ENCODE measurements around the gene DENND1A. TPM values are rescaled to one million over a fixed set of nuclear protein-coding genes. Genes with fewer than 3 reads are reported as not detected.

The DENND1A gene
- total RNA-seq, 1 donor from 2014 or later: 15.4 TPM

- ATAC-seq (no peak), DNase-seq (no peak)
- intact Hi-C loops (cut with DNase I): no loop called here
- no peaks in the 10 kb centered on the region for H3K36me3 ChIP-seq
- no peak for TF ChIP-seq CTCF (IDR thresholded peaks at IDR 0.05)
- no peaks in the 10 kb centered on the region for H3K4me1 ChIP-seq
- no peak overlapping the region for H3K4me3 ChIP-seq
- H3K27me3 ChIP-seq: no peaks in the 10 kb centered on the region
- no peaks in the 10 kb centered on the region for H3K9me3 ChIP-seq
- H3K27ac ChIP-seq: no peak overlapping the region
Observed at GRCh38 chr9:123522251-123522650, 407.7 kb downstream of the DENND1A start.

- ATAC-seq: no peak
- Histone ChIP-seq H3K4me3 (no peak overlapping the region), H3K36me3 (no peaks in the 10 kb centered on the region), H3K4me1 (no peaks in the 10 kb centered on the region), H3K9me3 (no peaks in the 10 kb centered on the region), H3K27ac (no peak overlapping the region), H3K27me3 (no peaks in the 10 kb centered on the region)
- DNase-seq: no peak
- intact Hi-C loops (cut with DNase I): no loop called here
- no peak for TF ChIP-seq CTCF (IDR thresholded peaks at IDR 0.05)
Observed at GRCh38 chr9:123518338-123518737, 411.6 kb downstream of the DENND1A start.

GRCh38 chr9:123517512-123517911, 412.4 kb downstream of the DENND1A start:
- H3K9me3 ChIP-seq: no peaks in the 10 kb centered on the region
- H3K36me3 ChIP-seq: no peaks in the 10 kb centered on the region
- TF ChIP-seq CTCF (IDR thresholded peaks at IDR 0.05): no peak
- H3K4me1 ChIP-seq: no peaks in the 10 kb centered on the region
- no peak for ATAC-seq
- intact Hi-C loops (cut with DNase I): no loop called here
- H3K4me3 ChIP-seq: no peak overlapping the region
- DNase-seq: no peak
- no peaks in the 10 kb centered on the region for H3K27me3 ChIP-seq
- H3K27ac ChIP-seq: no peak overlapping the region

GRCh38 chr9:123514766-123515165, 415.2 kb downstream of the DENND1A start:
- Histone ChIP-seq H3K4me3 (no peak overlapping the region), H3K4me1 (no peaks in the 10 kb centered on the region), H3K27ac (no peak overlapping the region), H3K27me3 (no peaks in the 10 kb centered on the region), H3K36me3 (no peaks in the 10 kb centered on the region), H3K9me3 (no peaks in the 10 kb centered on the region)
- TF ChIP-seq CTCF (IDR thresholded peaks at IDR 0.05): no peak
- no peak for ATAC-seq
- no peak for DNase-seq
- intact Hi-C loops (cut with DNase I): no loop called here

GRCh38 chr9:123513554-123513953, 416.4 kb downstream of the DENND1A start:
- DNase-seq (no peak), ATAC-seq (no peak)
- H3K4me3 ChIP-seq: no peak overlapping the region

More at GRCh38 chr9:123513554-123513953, 416.4 kb downstream of the DENND1A start:
- Histone ChIP-seq H3K36me3 (no peaks in the 10 kb centered on the region), H3K27me3 (no peaks in the 10 kb centered on the region), H3K9me3 (no peaks in the 10 kb centered on the region), H3K27ac (no peak overlapping the region), H3K4me1 (no peaks in the 10 kb centered on the region)
- TF ChIP-seq CTCF (IDR thresholded peaks at IDR 0.05): no peak
- intact Hi-C loops (cut with DNase I): no loop called here

All from upper lobe of right lung (tissue), 1 donor.